Right lobe of liver (tissue), 4 donors: ENCODE measurements around the gene MYRF.

Experiments
- CTCF ChIP-seq, 4 donors: fragments of 200-600 bp in 3 of 4; fragments of 450-650 bp in 1 of 4; IDR thresholded peaks; one replicate each; pipeline versions ENCODE4 v1.5.1 to v1.8.0; 2016 to 2022; ENCODE audit warnings: antibody characterized with exemption in 4 of 4, mild to moderate bottlenecking in 2 of 4
- POLR2A ChIP-seq: fragments of 450-650 bp; IDR thresholded peaks from one replicate; pipeline ENCODE4 v1.6.1; 2017; ENCODE audit warnings: antibody characterized with exemption, mild to moderate bottlenecking
- donor health status: DM: no; HTN: no; CAD: no.
- donor health status: DM: no; HTN: no; CAD: no.
- donor health status: DM: no; HTN: yes; CAD: no.

DNA sequence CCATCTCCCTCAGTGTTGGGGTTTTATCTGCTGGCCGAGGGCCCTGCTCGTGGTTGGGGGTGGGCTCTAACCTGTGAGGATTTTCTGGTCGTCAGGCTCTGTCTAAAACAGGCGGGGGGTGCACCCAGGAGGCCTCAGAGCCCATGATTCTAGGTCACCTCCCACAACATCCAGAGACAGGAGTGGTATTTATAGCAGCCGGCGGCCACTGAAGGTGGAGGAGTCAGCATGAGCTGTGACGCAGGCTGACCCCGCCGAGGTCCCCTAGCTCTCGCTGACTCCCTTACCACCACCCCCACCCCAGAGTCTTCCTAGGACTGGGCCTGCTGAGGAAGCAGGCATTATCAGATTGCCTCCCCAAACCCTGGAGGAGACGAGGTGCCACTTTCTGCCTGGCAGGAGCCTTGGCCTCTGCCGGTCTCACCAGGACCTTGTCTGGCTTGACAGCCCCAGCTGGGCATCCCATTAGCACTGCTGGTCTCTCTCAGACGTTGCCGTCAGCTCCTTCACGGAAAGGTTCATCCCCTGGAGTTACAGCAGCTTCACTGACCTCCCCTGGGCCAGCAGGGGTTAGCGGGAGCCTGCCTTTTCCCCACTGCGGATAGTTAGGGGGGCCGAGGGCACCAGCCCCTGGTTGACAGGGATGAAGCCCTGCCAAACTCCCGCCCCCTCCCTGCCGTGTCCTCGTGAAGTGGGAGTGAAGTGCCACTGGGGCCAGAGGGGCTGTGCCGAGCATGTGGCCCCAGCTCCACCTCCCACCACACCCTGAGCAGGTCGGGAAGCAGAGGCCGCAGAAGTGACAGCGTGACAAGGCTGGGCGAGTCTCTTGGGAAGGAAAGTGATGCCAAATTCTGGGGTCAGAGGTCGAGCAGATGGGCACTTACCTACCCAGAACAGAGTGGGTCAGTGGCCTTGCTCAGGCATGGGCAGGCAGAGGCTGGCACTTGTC is 45.7 kb upstream of the MYRF start:
- TF ChIP-seq CTCF (IDR thresholded peaks at IDR 0.05), result no peak
- TF ChIP-seq POLR2A, result no peak
